ENCODE data around the gene ATXN10. TPM values are rescaled to one million over a fixed set of nuclear protein-coding genes. Genes with fewer than 3 reads are reported as not detected.

The ATXN10 gene
- total and polyA plus RNA-seq, 7 experiments from 2014 or later: 64.2 to 105 (median 76.1) TPM

GRCh38 chr22:45743687-45744086 lies 72.1 kb downstream of the ATXN10 start:
- Histone ChIP-seq H3K27ac (ENCODE audit: low read depth, low read length) (no peak overlapping the region), H3K27me3 (ENCODE audit: control insufficient read depth in 2 of 2, insufficient read depth in 2 of 2, low read length in 2 of 2) (no peaks in the 10 kb centered on the region), H3K4me3 (ENCODE audit: low read length) (no peak overlapping the region), H3K36me3 (ENCODE audit: control insufficient read depth in 2 of 3, insufficient read depth in 3 of 3, low read length in 3 of 3) (peaks cover 14 to 35% (median 14%) of the 10 kb centered on the region in 3 experiments), H3K9me3 (ENCODE audit: control insufficient read depth in 2 of 3, low read length in 3 of 3) (no peaks in the 10 kb centered on the region), H3K4me1 (ENCODE audit: control insufficient read depth in 2 of 2, insufficient read depth in 2 of 2, low read length in 2 of 2) (no peaks in the 10 kb centered on the region)
- peaks cover 21 to 79% (median 58%) of the 10 kb centered on the region in 5 donors for H3K36me3 Mint-ChIP-seq
- intact Hi-C loops (cut with micrococcal nuclease): no loop called here
- H3K27me3 Mint-ChIP-seq: no peaks in the 10 kb centered on the region
- peaks cover 0 to 5% (median 0%) of the 10 kb centered on the region in 11 donors for H3K9me3 Mint-ChIP-seq
- peaks cover 3 to 7% (median 5%) of the 10 kb centered on the region in 7 donors for H3K4me1 Mint-ChIP-seq
- CTCF ChIA-PET: no interaction called here
- POLR2A ChIA-PET: no interaction called here
- no peak for ATAC-seq
- peak overlapping the region in 1 of 9 donors; percentile 12 for H3K27ac Mint-ChIP-seq
- no peak for DNase-seq
- H3K4me3 Mint-ChIP-seq: no peak overlapping the region

GRCh38 chr22:45744442-45744841 lies 72.8 kb downstream of the ATXN10 start:
- Mint-ChIP-seq H3K36me3 (peaks cover 17 to 75% (median 52%) of the 10 kb centered on the region in 5 donors), H3K4me3 (no peak overlapping the region), H3K9me3 (peaks cover 0 to 5% (median 0%) of the 10 kb centered on the region in 11 donors), H3K27me3 (no peaks in the 10 kb centered on the region), H3K27ac (peak overlapping the region in 1 of 9 donors; percentile 46), H3K4me1 (peaks cover 3 to 7% (median 5%) of the 10 kb centered on the region in 7 donors)
- Histone ChIP-seq H3K4me3 (ENCODE audit: low read length) (no peak overlapping the region), H3K36me3 (ENCODE audit: control insufficient read depth in 2 of 3, insufficient read depth in 3 of 3, low read length in 3 of 3) (peaks cover 14 to 35% (median 14%) of the 10 kb centered on the region in 3 experiments), H3K4me1 (ENCODE audit: control insufficient read depth in 2 of 2, insufficient read depth in 2 of 2, low read length in 2 of 2) (no peaks in the 10 kb centered on the region), H3K9me3 (ENCODE audit: control insufficient read depth in 2 of 3, low read length in 3 of 3) (no peaks in the 10 kb centered on the region), H3K27me3 (ENCODE audit: control insufficient read depth in 2 of 2, insufficient read depth in 2 of 2, low read length in 2 of 2) (no peaks in the 10 kb centered on the region), H3K27ac (ENCODE audit: low read depth, low read length) (no peak overlapping the region)
- DNase-seq (no peak), ATAC-seq (no peak)
- ChIA-PET CTCF (no interaction called here), POLR2A (no interaction called here)
- intact Hi-C loops (cut with micrococcal nuclease): no loop called here

DNA sequence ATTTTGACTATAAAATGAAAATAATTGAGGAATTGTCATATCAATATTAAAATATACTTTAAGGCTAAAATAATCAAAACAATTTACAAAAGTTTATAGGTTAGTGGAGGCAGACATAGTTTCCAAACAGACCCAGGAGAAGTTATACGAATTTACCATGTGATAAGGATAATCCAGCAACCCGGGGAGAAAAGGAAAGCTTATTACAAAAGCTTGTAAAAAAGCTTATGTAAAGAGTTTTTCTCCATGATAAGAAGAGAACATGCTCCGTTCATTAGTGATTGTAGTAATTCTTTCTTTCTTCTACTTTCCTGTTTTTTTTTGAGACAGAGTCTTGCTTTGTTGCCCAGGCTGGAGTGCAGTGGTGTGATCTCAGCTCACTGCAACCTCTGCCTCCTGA lies 79.0 kb downstream of the ATXN10 start:
- peaks cover 0 to 10% (median 6%) of the 10 kb centered on the region in 7 donors for H3K4me1 Mint-ChIP-seq
- Histone ChIP-seq H3K4me1 (ENCODE audit: control insufficient read depth in 2 of 2, insufficient read depth in 2 of 2, low read length in 2 of 2) (no peaks in the 10 kb centered on the region), H3K27ac (ENCODE audit: low read depth, low read length) (no peak overlapping the region), H3K27me3 (ENCODE audit: control insufficient read depth in 2 of 2, insufficient read depth in 2 of 2, low read length in 2 of 2) (no peaks in the 10 kb centered on the region), H3K36me3 (ENCODE audit: control insufficient read depth in 2 of 3, insufficient read depth in 3 of 3, low read length in 3 of 3) (peaks cover 0 to 9% (median 0%) of the 10 kb centered on the region in 3 experiments), H3K9me3 (ENCODE audit: control insufficient read depth in 2 of 3, low read length in 3 of 3) (no peaks in the 10 kb centered on the region), H3K4me3 (ENCODE audit: low read length) (no peak overlapping the region)
- H3K36me3 Mint-ChIP-seq: peaks cover 0 to 41% (median 26%) of the 10 kb centered on the region in 5 donors
- H3K27ac Mint-ChIP-seq: no peak overlapping the region
- H3K27me3 Mint-ChIP-seq: no peaks in the 10 kb centered on the region
- CTCF ChIA-PET: no interaction called here
- DNase-seq: no peak
- H3K4me3 Mint-ChIP-seq: no peak overlapping the region
- POLR2A ChIA-PET: no interaction called here
- intact Hi-C loops (cut with micrococcal nuclease): no loop called here
- no peak for ATAC-seq
- H3K9me3 Mint-ChIP-seq: no peaks in the 10 kb centered on the region

DNA sequence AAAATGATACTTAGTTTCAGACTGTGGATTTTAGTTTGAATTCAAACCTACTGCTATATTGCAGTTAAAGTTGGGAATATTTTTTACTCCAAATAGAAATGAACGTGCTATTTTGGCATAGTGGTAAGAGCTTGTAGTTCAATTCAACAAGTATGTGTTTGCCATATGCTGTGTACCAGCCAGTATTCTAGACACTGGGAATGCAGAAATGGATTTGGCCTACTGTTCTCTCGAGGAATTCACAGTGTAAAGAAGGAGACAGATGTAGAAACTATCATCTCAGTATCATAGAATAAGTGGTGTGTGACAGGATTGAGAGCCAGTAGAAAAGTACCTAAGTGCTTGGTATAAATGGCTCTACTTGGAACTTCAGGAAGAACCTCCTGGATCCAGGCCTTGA lies 80.4 kb downstream of the ATXN10 start:
- H3K4me3 Mint-ChIP-seq: no peak overlapping the region
- no peaks in the 10 kb centered on the region for H3K4me1 ChIP-seq (ENCODE audit: control insufficient read depth in 2 of 2, insufficient read depth in 2 of 2, low read length in 2 of 2)
- intact Hi-C loops (cut with micrococcal nuclease): no loop called here
- ChIA-PET POLR2A (no interaction called here), CTCF (no interaction called here)
- no peaks in the 10 kb centered on the region for H3K9me3 Mint-ChIP-seq
- peaks cover 0 to 9% (median 0%) of the 10 kb centered on the region in 3 experiments for H3K36me3 ChIP-seq (ENCODE audit: control insufficient read depth in 2 of 3, insufficient read depth in 3 of 3, low read length in 3 of 3)
- H3K4me1 Mint-ChIP-seq: peaks cover 0 to 11% (median 5%) of the 10 kb centered on the region in 7 donors
- H3K27ac ChIP-seq (ENCODE audit: low read depth, low read length): no peak overlapping the region
- no peaks in the 10 kb centered on the region for H3K27me3 Mint-ChIP-seq
- H3K27me3 ChIP-seq (ENCODE audit: control insufficient read depth in 2 of 2, insufficient read depth in 2 of 2, low read length in 2 of 2): no peaks in the 10 kb centered on the region
- ATAC-seq: no peak
- peak overlapping the region in 1 of 9 donors; percentile 90 for H3K27ac Mint-ChIP-seq
- H3K9me3 ChIP-seq (ENCODE audit: control insufficient read depth in 2 of 3, low read length in 3 of 3): no peaks in the 10 kb centered on the region
- peaks cover 0 to 37% (median 24%) of the 10 kb centered on the region in 5 donors for H3K36me3 Mint-ChIP-seq
- no peak for DNase-seq
- no peak overlapping the region for H3K4me3 ChIP-seq (ENCODE audit: low read length)

DNA sequence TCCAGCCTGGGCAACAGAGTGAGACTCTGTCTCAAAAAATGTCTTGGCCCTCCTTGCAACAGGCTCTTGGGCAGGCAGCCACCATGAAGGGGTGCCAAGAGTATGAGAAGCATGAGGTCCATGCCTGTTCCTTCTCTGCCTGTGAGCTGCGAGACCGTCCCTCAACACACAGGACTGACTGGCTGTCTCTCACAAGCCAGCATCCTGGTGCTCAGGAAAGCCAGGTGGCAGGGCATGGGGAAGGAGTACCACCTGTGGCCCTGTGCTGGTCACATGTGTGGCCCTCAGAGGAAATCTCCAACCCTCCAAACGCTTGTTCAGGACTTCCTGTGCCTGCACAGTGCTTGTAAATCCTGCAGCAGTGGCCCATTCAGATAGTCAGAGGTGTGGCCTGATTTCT lies 83.2 kb downstream of the ATXN10 start:
- intact Hi-C loops (cut with micrococcal nuclease): no loop called here

GRCh38 chr22:45756558-45756957 lies 84.9 kb downstream of the ATXN10 start:
- CTCF ChIA-PET: no interaction called here
- Mint-ChIP-seq H3K27me3 (no peaks in the 10 kb centered on the region), H3K27ac (no peak overlapping the region), H3K4me1 (peaks cover 0 to 11% (median 7%) of the 10 kb centered on the region in 7 donors), H3K4me3 (no peak overlapping the region), H3K9me3 (no peaks in the 10 kb centered on the region), H3K36me3 (peaks cover 7 to 42% (median 20%) of the 10 kb centered on the region in 5 donors)
- POLR2A ChIA-PET: no interaction called here
- no peaks in the 10 kb centered on the region for H3K4me1 ChIP-seq (ENCODE audit: control insufficient read depth in 2 of 2, insufficient read depth in 2 of 2, low read length in 2 of 2)
- ATAC-seq: no peak
- intact Hi-C loops (cut with micrococcal nuclease): no loop called here
- no peaks in the 10 kb centered on the region for H3K9me3 ChIP-seq (ENCODE audit: control insufficient read depth in 2 of 3, low read length in 3 of 3)
- H3K27me3 ChIP-seq (ENCODE audit: control insufficient read depth in 2 of 2, insufficient read depth in 2 of 2, low read length in 2 of 2): no peaks in the 10 kb centered on the region
- H3K36me3 ChIP-seq (ENCODE audit: control insufficient read depth in 2 of 3, insufficient read depth in 3 of 3, low read length in 3 of 3): peaks cover 0 to 14% (median 0%) of the 10 kb centered on the region in 3 experiments
- no peak overlapping the region for H3K4me3 ChIP-seq (ENCODE audit: low read length)
- DNase-seq: no peak
- H3K27ac ChIP-seq (ENCODE audit: low read depth, low read length): no peak overlapping the region

More for the DNA sequence above, 83.2 kb downstream of the ATXN10 start:
- peaks cover 0 to 14% (median 0%) of the 10 kb centered on the region in 3 experiments for H3K36me3 ChIP-seq (ENCODE audit: control insufficient read depth in 2 of 3, insufficient read depth in 3 of 3, low read length in 3 of 3)
- DNase-seq (no peak), ATAC-seq (no peak)
- POLR2A ChIA-PET: no interaction called here
- H3K4me1 ChIP-seq (ENCODE audit: control insufficient read depth in 2 of 2, insufficient read depth in 2 of 2, low read length in 2 of 2): no peaks in the 10 kb centered on the region
- no peak overlapping the region for H3K27ac ChIP-seq (ENCODE audit: low read depth, low read length)
- Mint-ChIP-seq H3K27me3 (no peaks in the 10 kb centered on the region), H3K4me3 (no peak overlapping the region), H3K27ac (no peak overlapping the region), H3K9me3 (no peaks in the 10 kb centered on the region), H3K36me3 (peaks cover 2 to 40% (median 24%) of the 10 kb centered on the region in 5 donors), H3K4me1 (peaks cover 0 to 15% (median 5%) of the 10 kb centered on the region in 7 donors)
- no peaks in the 10 kb centered on the region for H3K27me3 ChIP-seq (ENCODE audit: control insufficient read depth in 2 of 2, insufficient read depth in 2 of 2, low read length in 2 of 2)
- CTCF ChIA-PET: no interaction called here
- no peaks in the 10 kb centered on the region for H3K9me3 ChIP-seq (ENCODE audit: control insufficient read depth in 2 of 3, low read length in 3 of 3)
- H3K4me3 ChIP-seq (ENCODE audit: low read length): no peak overlapping the region

DNA sequence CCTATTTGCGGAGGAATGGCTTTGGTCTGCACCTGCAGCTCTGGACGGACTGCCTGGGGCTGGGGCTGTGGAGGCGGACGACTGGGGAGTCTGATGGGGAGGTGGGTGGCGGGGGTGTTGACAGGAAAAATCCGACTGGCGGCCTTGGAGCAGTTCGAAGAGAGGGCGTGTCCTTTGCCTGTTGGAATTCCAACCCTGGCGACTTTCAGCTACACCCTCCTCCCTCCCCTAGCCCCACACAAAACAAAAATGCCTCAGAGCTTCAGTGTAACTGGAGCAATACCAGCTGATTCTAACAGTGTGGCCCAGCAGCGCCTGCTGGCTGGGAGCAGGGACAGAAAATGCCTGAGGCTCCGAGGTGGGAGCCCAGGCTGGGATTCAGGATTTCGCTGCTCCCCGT lies 85.4 kb downstream of the ATXN10 start:
- no peak overlapping the region for H3K4me3 ChIP-seq (ENCODE audit: low read length)
- POLR2A ChIA-PET: no interaction called here
- no peaks in the 10 kb centered on the region for H3K4me1 ChIP-seq (ENCODE audit: control insufficient read depth in 2 of 2, insufficient read depth in 2 of 2, low read length in 2 of 2)
- no peaks in the 10 kb centered on the region for H3K27me3 ChIP-seq (ENCODE audit: control insufficient read depth in 2 of 2, insufficient read depth in 2 of 2, low read length in 2 of 2)
- no peaks in the 10 kb centered on the region for H3K9me3 ChIP-seq (ENCODE audit: control insufficient read depth in 2 of 3, low read length in 3 of 3)
- Mint-ChIP-seq H3K27me3 (no peaks in the 10 kb centered on the region), H3K4me1 (peaks cover 0 to 10% (median 5%) of the 10 kb centered on the region in 7 donors), H3K36me3 (peaks cover 7 to 40% (median 17%) of the 10 kb centered on the region in 5 donors), H3K27ac (no peak overlapping the region), H3K9me3 (no peaks in the 10 kb centered on the region), H3K4me3 (no peak overlapping the region)
- ATAC-seq: no peak
- intact Hi-C loops (cut with micrococcal nuclease): no loop called here
- H3K36me3 ChIP-seq (ENCODE audit: control insufficient read depth in 2 of 3, insufficient read depth in 3 of 3, low read length in 3 of 3): peaks cover 0 to 14% (median 0%) of the 10 kb centered on the region in 3 experiments
- no peak for DNase-seq
- no peak overlapping the region for H3K27ac ChIP-seq (ENCODE audit: low read depth, low read length)
- CTCF ChIA-PET: no interaction called here

Data from naive thymus-derived CD4-positive, alpha-beta T cell (primary cell).